HepG2 (cell line): ENCODE measurements around the gene ACAP3. TPM values are rescaled to one million over a fixed set of nuclear protein-coding genes. Genes with fewer than 3 reads are reported as not detected.
A peak's percentile ranks its signal among the peaks of the same experiment; 100 is the strongest.

Source experiments
- ATAC-seq: fragments of 200-7000 bp; cut with Tn5 transposase; 3 replicates; pipeline ENCODE4 v1.9.1; 2020; ENCODE audit warnings: mild to moderate bottlenecking, moderate library complexity
- BruUV-seq: library from RNA; stranded (reverse); fragments of 400-500 nt; replicated peaks from 2 replicates; lab custom pipeline; 2021; lab: Mats Ljungman, UMichigan
- CTCF ChIA-PET: fragments of 300-600 bp; formaldehyde crosslinking; extraction: SDS; loops from one replicate; lab custom pipeline; 2021; ENCODE audit warnings: low total read pairs, inconsistent platforms, low intra/inter-chr PET ratio; lab: Yijun Ruan, JAX
- POLR2A ChIA-PET: fragments of 350-600 bp; sonication (Branson Sonifier 250); formaldehyde crosslinking; loops from one replicate; lab custom pipeline; 2020; ENCODE audit warnings: antibody characterized with exemption, inconsistent platforms; lab: Yijun Ruan, JAX
- DNase-seq: peaks from one replicate; pipeline ENCODE4 v3.0.0-alpha.2; 2015; ENCODE audit warnings: low spot score
- FAIRE-seq: peaks from 3 replicates; lab custom pipeline; 2011; peaks lifted over from hg19 to GRCh38; lab: Jason Lieb, UNC
- H2AFZ ChIP-seq: one replicate; pipeline ENCODE4 v1.6.1; 2011; ENCODE audit warnings: low read length, inconsistent platforms
- H3K27ac ChIP-seq: fragments of 300-600 bp; 3 replicates; pipeline ENCODE4 v1.8.0; 2011; ENCODE audit warnings: mixed run types, mild to moderate bottlenecking, mixed read lengths, low read length, inconsistent platforms; ENCODE audit not compliant: insufficient read depth; ENCODE audit errors: extremely low read length
- H3K27me3 ChIP-seq, 2 experiments: fragments of 200-600 bp in 1 of 2; 2 replicates in 1 of 2; 3 replicates in 1 of 2; pipeline versions ENCODE4 v1.6.0 to v1.8.0; 2011; ENCODE audit warnings: low read length in 2 of 2, mild to moderate bottlenecking in 2 of 2, moderate library complexity in 2 of 2, inconsistent platforms in 1 of 2; ENCODE audit not compliant: insufficient read depth in 2 of 2, control insufficient read depth in 1 of 2
- H3K36me3 ChIP-seq, 2 experiments: fragments of 200-600 bp in 1 of 2; replicated peaks in 1 of 2; 2 replicates in 1 of 2; 3 replicates in 1 of 2; pipeline versions ENCODE4 v1.5.1 to v1.8.0; 2011; ENCODE audit warnings: low read length in 2 of 2, inconsistent platforms in 1 of 2; ENCODE audit not compliant: insufficient read depth in 2 of 2, control insufficient read depth in 1 of 2
- H3K4me1 ChIP-seq: 2 replicates; pipeline ENCODE4 v1.5.1; 2012; ENCODE audit warnings: low read length, inconsistent platforms; ENCODE audit not compliant: insufficient read depth
- H3K4me2 ChIP-seq: 2 replicates; pipeline ENCODE4 v1.6.0; 2011; ENCODE audit warnings: low read depth, low read length, inconsistent platforms
- H3K4me3 ChIP-seq, 3 experiments: fragments of 200-600 bp in 1 of 3; sonication (generic), shearing (Covaris generic) in 1 of 3; replicated peaks in 1 of 3; 2 replicates each; pipeline ENCODE4 v1.5.1; 2011 to 2016; ENCODE audit warnings: low read length in 3 of 3, inconsistent platforms in 2 of 3, low read depth in 2 of 3, mild to moderate bottlenecking in 2 of 3, control low read depth in 1 of 3, mixed read lengths in 1 of 3; ENCODE audit not compliant: insufficient read depth in 1 of 3
- H3K79me2 ChIP-seq: one replicate; pipeline ENCODE4 v1.6.1; 2011; ENCODE audit warnings: low read length, inconsistent platforms; ENCODE audit not compliant: insufficient read depth
- H3K9ac ChIP-seq: 2 replicates; pipeline ENCODE4 v1.6.0; 2011; ENCODE audit warnings: mild to moderate bottlenecking, low read depth, low read length, inconsistent platforms; ENCODE audit not compliant: insufficient read depth
- H3K9me3 ChIP-seq: 2 replicates; pipeline ENCODE4 v1.5.1; 2012; ENCODE audit warnings: mild to moderate bottlenecking, low read length
- H4K20me1 ChIP-seq: 2 replicates; pipeline ENCODE4 v1.6.0; 2011; ENCODE audit warnings: inconsistent platforms, mild to moderate bottlenecking, low read length, moderate library complexity; ENCODE audit not compliant: insufficient read depth
- AGO2 ChIP-seq: fragments of 200-400 bp; formaldehyde crosslinking; optimal IDR thresholded peaks from 2 replicates; pipeline ENCODE3; 2017; ENCODE audit warnings: mild to moderate bottlenecking, low read depth, low read length, moderate library complexity
- ARNT ChIP-seq: fragments of 450-650 bp; IDR thresholded peaks from 2 replicates; pipeline ENCODE4 v1.6.1; 2017
- CREB1 ChIP-seq, 2 experiments: fragments of 450-650 bp in 1 of 2; IDR thresholded peaks; 2 replicates each; pipeline ENCODE4 v1.6.1; 2016 to 2017; ENCODE audit warnings: control low read depth in 1 of 2, mild to moderate bottlenecking in 1 of 2, missing compliant biosample characterization in 1 of 2, missing genetic modification characterization in 1 of 2
- MAZ ChIP-seq, 2 experiments: sonication (generic) in 1 of 2; formaldehyde crosslinking in 1 of 2; IDR thresholded peaks; 2 replicates each; pipeline versions ENCODE4 v1.5.0 to v1.6.1; 2012 to 2020; ENCODE audit warnings: low read depth in 2 of 2, mild to moderate bottlenecking in 2 of 2, borderline replicate concordance in 1 of 2, improper control_type of control experiment in 1 of 2, low read length in 1 of 2, missing genetic modification reagents in 1 of 2, moderate library complexity in 1 of 2
- MYNN ChIP-seq: sonication (generic); formaldehyde crosslinking; IDR thresholded peaks from 2 replicates; pipeline ENCODE4 v1.4.0; 2020; ENCODE audit warnings: mild to moderate bottlenecking, low read depth, missing genetic modification reagents
- POLR2G ChIP-seq: fragments of 200-400 bp; formaldehyde crosslinking; IDR thresholded peaks from 2 replicates; pipeline ENCODE4 v1.6.1; 2018; ENCODE audit warnings: mild to moderate bottlenecking, low read depth, low read length, moderate library complexity
- RBFOX2 ChIP-seq: fragments of 200-400 bp; formaldehyde crosslinking; IDR thresholded peaks from 2 replicates; pipeline ENCODE4 v1.6.1; 2017; ENCODE audit warnings: low read depth, mild to moderate bottlenecking, low read length
- SIN3B ChIP-seq: fragments of 150-350 bp; IDR thresholded peaks from 2 replicates; pipeline ENCODE4 v1.6.1; 2014; ENCODE audit warnings: low read length
- ZNF234 ChIP-seq: sonication (generic); formaldehyde crosslinking; conservative IDR thresholded peaks from 2 replicates; pipeline ENCODE4 v1.5.1; 2020; ENCODE audit warnings: mild to moderate bottlenecking, missing genetic modification reagents
- ZNF775 ChIP-seq: sonication (generic); formaldehyde crosslinking; IDR thresholded peaks from 2 replicates; pipeline ENCODE4 v1.4.0; 2020; ENCODE audit warnings: missing genetic modification reagents, mild to moderate bottlenecking, moderate library complexity, borderline replicate concordance
- ZSCAN9 ChIP-seq: IDR thresholded peaks from 2 replicates; pipeline ENCODE4 v1.6.1; 2016; ENCODE audit warnings: borderline replicate concordance
- WGBS: methylation state at CpG from one replicate; pipeline ENCODE4 v1.1.6; 2017; ENCODE audit warnings: low lambda C conversion rate; 5-methylcytosine and 5-hydroxymethylcytosine counted together
- in situ Hi-C: cut with HindIII; loops from 2 replicates; pipeline ENCODE4 v1.10.0; 2017; ENCODE audit warnings: low pct_unique_long_range_greater_than_20kb; ENCODE audit not compliant: extremely low pct_ligation_motif_present
- intact Hi-C: fragments of 100-400 bp; cut with micrococcal nuclease; formaldehyde crosslinking; loops from one replicate; pipeline ENCODE4 v1.10.0; 2022; ENCODE audit not compliant: unreplicated experiment
- polyA plus RNA-seq, 8 experiments: library from polyadenylated mRNA; depleted of rRNA in 3 of 8; stranded (reverse) in 7 of 8; unstranded in 1 of 8; fragments of >200 nt; fragmentation: Illumina TruSeq in 4 of 8; extraction: Trizol in 4 of 8; gene quantifications; 2 replicates each; pipeline versions ENCODE4 v1.2.1 to v1.2.3, GENCODE V29; 2011 to 2016; ENCODE audit warnings: low read depth in 4 of 8, missing spikeins in 1 of 8, mixed read lengths in 1 of 8; ENCODE audit not compliant: insufficient read depth in 1 of 8
- total RNA-seq, 5 experiments: library from RNA; depleted of rRNA; stranded (reverse); fragments of >200 nt; fragmentation: Illumina TruSeq; extraction: Trizol; gene quantifications; 2 replicates each; pipeline ENCODE4 v1.2.3, GENCODE V29; 2016; ENCODE audit warnings: low read depth in 1 of 5
- TF ChIP-seq, protein P1 (sequence below): sonication (generic); formaldehyde crosslinking; IDR thresholded peaks from 2 replicates; pipeline ENCODE4 v1.4.0; 2020; ENCODE audit warnings: missing genetic modification reagents, borderline replicate concordance

The ACAP3 gene
- total and polyA plus RNA-seq, 2 of the 13 experiments (the other 11 are each of a cell fraction or from before 2014, with no cell fraction given): 29.4 to 50.8 TPM

DNA sequence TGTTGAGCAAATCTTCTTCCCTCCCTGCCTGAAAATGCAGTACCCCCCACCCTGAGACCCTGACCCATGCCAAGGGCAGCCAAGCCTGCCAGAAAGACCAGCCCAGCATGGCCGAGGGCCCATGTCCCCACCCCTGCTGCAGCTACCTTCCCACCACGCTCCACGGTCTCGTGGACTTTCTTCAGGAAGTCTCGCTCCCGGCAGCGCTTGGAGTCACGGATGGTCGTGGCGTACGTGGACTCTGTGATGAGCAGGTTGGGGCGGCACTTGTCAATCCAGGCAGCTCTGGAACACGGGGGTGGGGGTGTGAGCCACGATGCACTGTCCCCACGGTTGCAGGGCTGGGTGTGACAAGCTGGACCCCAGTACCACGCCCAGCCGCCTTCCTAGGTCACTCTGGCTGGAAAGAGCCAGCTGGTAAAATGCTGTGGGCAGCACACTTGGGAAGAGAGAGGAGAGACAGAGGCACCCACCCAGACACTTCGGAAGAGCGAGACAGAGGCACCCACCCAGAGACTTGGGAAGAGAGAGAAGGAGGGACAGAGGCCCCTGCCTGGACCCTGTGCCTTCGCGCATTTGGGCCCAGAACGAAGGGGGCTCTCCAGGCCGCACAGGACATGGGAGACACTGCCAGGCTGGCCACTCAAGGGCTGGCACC lies 7.1 kb upstream of the ACAP3 start:
- in situ Hi-C loops: no loop called here
- TF ChIP-seq POLR2G (peak; percentile 44; the same call in 1 of the 2 replicates), AGO2 (peak; percentile 58), SIN3B (no peak), ZNF234 (CRISPR knock-in tag) (no peak)
- TF ChIP-seq, protein P1, sequence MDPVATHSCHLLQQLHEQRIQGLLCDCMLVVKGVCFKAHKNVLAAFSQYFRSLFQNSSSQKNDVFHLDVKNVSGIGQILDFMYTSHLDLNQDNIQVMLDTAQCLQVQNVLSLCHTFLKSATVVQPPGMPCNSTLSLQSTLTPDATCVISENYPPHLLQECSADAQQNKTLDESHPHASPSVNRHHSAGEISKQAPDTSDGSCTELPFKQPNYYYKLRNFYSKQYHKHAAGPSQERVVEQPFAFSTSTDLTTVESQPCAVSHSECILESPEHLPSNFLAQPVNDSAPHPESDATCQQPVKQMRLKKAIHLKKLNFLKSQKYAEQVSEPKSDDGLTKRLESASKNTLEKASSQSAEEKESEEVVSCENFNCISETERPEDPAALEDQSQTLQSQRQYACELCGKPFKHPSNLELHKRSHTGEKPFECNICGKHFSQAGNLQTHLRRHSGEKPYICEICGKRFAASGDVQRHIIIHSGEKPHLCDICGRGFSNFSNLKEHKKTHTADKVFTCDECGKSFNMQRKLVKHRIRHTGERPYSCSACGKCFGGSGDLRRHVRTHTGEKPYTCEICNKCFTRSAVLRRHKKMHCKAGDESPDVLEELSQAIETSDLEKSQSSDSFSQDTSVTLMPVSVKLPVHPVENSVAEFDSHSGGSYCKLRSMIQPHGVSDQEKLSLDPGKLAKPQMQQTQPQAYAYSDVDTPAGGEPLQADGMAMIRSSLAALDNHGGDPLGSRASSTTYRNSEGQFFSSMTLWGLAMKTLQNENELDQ: no peak
- TF ChIP-seq, all 625 proteins: peak for 2
- FAIRE-seq: no peak
- ATAC-seq: no peak
- Histone ChIP-seq H3K27me3 (no peaks in the 10 kb centered on the region), H3K4me1 (peaks cover 13% of the 10 kb centered on the region), H3K36me3 (peaks cover 18 to 62% of the 10 kb centered on the region in 2 experiments; a peak in 4 of 5 replicates), H3K9me3 (no peaks in the 10 kb centered on the region), H3K4me3 (no peak overlapping the region), H2AFZ (no peak overlapping the region), H4K20me1 (peaks cover 5% of the 10 kb centered on the region; the same call in 1 of the 2 replicates), H3K27ac (no peak overlapping the region), H3K79me2 (peaks cover 3% of the 10 kb centered on the region), H3K9ac (no peak overlapping the region), H3K4me2 (no peak overlapping the region)
- ChIA-PET POLR2A (interaction anchor here (0.9 kb wide), 1 partner anchor 10 kb away, joined by 3 read pairs; no protein-coding TSS in a partner anchor), CTCF (no interaction called here)
- BruUV-seq: no TSS peak
- intact Hi-C loops: no loop called here
- 96% methylated on average over 22 of the region's 23 CpGs for WGBS
- no peak for DNase-seq

DNA sequence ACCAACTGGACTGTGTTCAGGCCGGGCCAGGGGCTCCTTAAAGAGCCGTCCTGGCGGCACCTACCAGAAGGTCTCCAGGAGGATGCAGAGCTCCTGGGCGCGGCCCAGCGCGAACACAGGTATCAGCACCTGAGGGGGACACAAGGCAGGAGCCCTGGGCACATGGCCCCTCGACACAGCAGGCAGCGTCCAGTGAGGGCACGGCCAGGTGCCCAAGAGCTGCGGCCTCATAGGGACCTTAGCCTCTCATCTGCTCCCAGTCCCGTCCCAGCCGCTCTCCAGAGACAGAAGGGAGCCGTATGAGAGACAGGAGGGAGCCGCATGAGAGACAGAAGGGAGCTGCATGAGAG lies 6.5 kb upstream of the ACAP3 start:
- H3K9me3 ChIP-seq: no peaks in the 10 kb centered on the region
- peaks cover 2% of the 10 kb centered on the region for H3K79me2 ChIP-seq
- no peak overlapping the region for H3K9ac ChIP-seq
- H3K4me2 ChIP-seq: no peak overlapping the region
- FAIRE-seq (no peak), ATAC-seq (no peak), DNase-seq (no peak)
- CTCF ChIA-PET: no interaction called here
- peaks cover 5% of the 10 kb centered on the region; the same call in 1 of the 2 replicates for H4K20me1 ChIP-seq
- 98% methylated on average over 11 of the region's 15 CpGs for WGBS
- H3K4me3 ChIP-seq: no peak overlapping the region
- H3K27ac ChIP-seq: no peak overlapping the region
- peaks cover 18 to 58% of the 10 kb centered on the region in 2 experiments; a peak in 4 of 5 replicates for H3K36me3 ChIP-seq
- POLR2A ChIA-PET: no interaction called here
- H3K4me1 ChIP-seq: peaks cover 19% of the 10 kb centered on the region
- intact Hi-C loops: no loop called here
- in situ Hi-C loops: no loop called here
- BruUV-seq: no TSS peak
- no peak overlapping the region for H2AFZ ChIP-seq
- H3K27me3 ChIP-seq: no peaks in the 10 kb centered on the region
- TF ChIP-seq ZSCAN9 (CRISPR knock-in tag) (no peak), MAZ (IDR thresholded peaks at IDR 0.05; ENCODE audit: borderline replicate concordance, low read depth, low read length) (no peak), MAZ (CRISPR knock-in tag; IDR thresholded peaks at IDR 0.05; ENCODE audit: low read depth) (no peak), RBFOX2 (peak; percentile 63), ARNT (no peak), ZNF775 (CRISPR knock-in tag) (no peak), MYNN (no peak), AGO2 (peak; percentile 63), CREB1 (IDR thresholded peaks at IDR 0.05) (no peak), CREB1 (CRISPR knock-in tag; IDR thresholded peaks at IDR 0.05) (no peak)
